Kidney (tissue), 14 donors: ENCODE data around the gene TBC1D9. TPM values are rescaled to one million over a fixed set of nuclear protein-coding genes. Genes with fewer than 3 reads are reported as not detected.

Experiments
- DNase-seq, 5 donors: peaks; one replicate each; pipeline ENCODE4 v3.0.0-alpha.2; 2013 to 2020
- FAIRE-seq: peaks from 2 replicates; lab custom pipeline; 2012; peaks lifted over from hg19 to GRCh38; lab: Jason Lieb, UNC
- H3K27ac ChIP-seq, 2 donors: one replicate each; pipeline ENCODE4 v1.7.0; 2013; ENCODE audit warnings: low read depth in 2 of 2, low read length in 2 of 2, inconsistent platforms in 1 of 2
- H3K27me3 ChIP-seq: one replicate; pipeline ENCODE4 v1.7.1; 2013; ENCODE audit warnings: low read length, inconsistent platforms; ENCODE audit not compliant: control insufficient read depth, insufficient read depth
- H3K36me3 ChIP-seq, 3 donors: one replicate each; pipeline versions ENCODE4 v1.7.0 to v1.7.1; 2013; ENCODE audit warnings: low read length in 3 of 3, control low read depth in 1 of 3, inconsistent platforms in 1 of 3; ENCODE audit not compliant: insufficient read depth in 3 of 3, control insufficient read depth in 2 of 3
- H3K4me1 ChIP-seq, 3 donors: one replicate each; pipeline versions ENCODE4 v1.7.0 to v1.7.1; 2013; ENCODE audit warnings: low read length in 3 of 3, inconsistent platforms in 1 of 3, low read depth in 1 of 3; ENCODE audit not compliant: control insufficient read depth in 2 of 3, insufficient read depth in 2 of 3
- H3K4me3 ChIP-seq, 3 donors: one replicate each; pipeline versions ENCODE4 v1.7.0 to v1.8.1; 2013; ENCODE audit warnings: low read length in 3 of 3, control low read depth in 1 of 3, inconsistent platforms in 1 of 3
- H3K9ac ChIP-seq, 3 donors: one replicate each; pipeline versions ENCODE4 v1.7.0 to v1.7.1; 2013; ENCODE audit warnings: low read length in 3 of 3, control low read depth in 1 of 3, inconsistent platforms in 1 of 3
- H3K9me3 ChIP-seq, 3 donors: one replicate each; pipeline versions ENCODE4 v1.7.0 to v1.7.1; 2013; ENCODE audit warnings: low read length in 3 of 3, control low read depth in 1 of 3, inconsistent platforms in 1 of 3; ENCODE audit not compliant: control insufficient read depth in 2 of 3, insufficient read depth in 1 of 3
- intact Hi-C: fragments of 100-400 bp; cut with DNase I; formaldehyde crosslinking; loops from one replicate; pipeline ENCODE4 v1.11.1; 2022
- polyA plus RNA-seq: library from polyadenylated mRNA; stranded (reverse); fragments of 350-450 nt; fragmentation: Illumina TruSeq; extraction: RNeasy Lipid Tissue Mini Kit (QIAGEN cat#74804); gene quantifications from one replicate; pipeline ENCODE4 v1.2.3, GENCODE V29; 2014; ENCODE audit warnings: low read depth, low replicate concordance; ENCODE audit not compliant: insufficient read depth
- total RNA-seq: library from RNA; stranded (reverse); fragmentation: NEBNext Ultra II Directional; extraction: Animal tissue kit (Norgen Biotek cat#: 25700); gene quantifications from one replicate; pipeline ENCODE4 v1.2.1, GENCODE V29; 2021
- TF ChIP-seq, protein P1 (sequence below): IDR thresholded peaks from 3 replicates; pipeline ENCODE4 v1.5.1; 2012; ENCODE audit warnings: mild to moderate bottlenecking, moderate library complexity, borderline replicate concordance; ENCODE audit not compliant: insufficient read depth; ENCODE audit errors: extremely low read depth
- donor health status: control.
- donor health status: control.
- donor health status: control.
- donor health status: control.
- donor health status: control.
- donor health status: DM: yes; HTN: yes; CAD: no.
- donor health status: Normal renal cell carcinoma (clear cell type).

The TBC1D9 gene
- total and polyA plus RNA-seq, 2 donors from 2014 or later, result 14.4 to 38.6 TPM

DNA sequence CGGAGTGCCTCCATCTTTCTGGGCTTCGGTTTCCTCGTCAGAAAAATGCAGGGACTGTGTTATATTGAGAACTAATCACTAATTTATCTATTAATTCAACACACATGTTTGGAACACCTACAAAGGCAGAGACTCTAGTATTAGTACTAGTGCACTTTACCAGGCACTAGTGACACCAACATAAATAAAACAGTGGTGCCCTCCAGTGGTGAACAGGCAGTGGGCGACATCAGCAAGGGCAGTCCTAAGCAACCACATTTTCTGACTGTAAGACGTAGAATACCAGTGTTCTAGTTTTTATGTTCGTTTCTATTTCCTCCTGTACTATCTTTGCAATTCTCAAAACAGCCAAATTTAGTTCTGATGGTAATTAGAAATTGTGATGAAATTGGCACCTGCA, 118.3 kb downstream of the TBC1D9 start:
- Histone ChIP-seq H3K4me1 (no peaks in the 10 kb centered on the region), H3K27me3 (no peaks in the 10 kb centered on the region), H3K9me3 (no peaks in the 10 kb centered on the region), H3K9ac (no peak overlapping the region), H3K4me3 (no peak overlapping the region), H3K27ac (no peak overlapping the region), H3K36me3 (peaks cover 0 to 8% (median 7%) of the 10 kb centered on the region in 3 donors)
- TF ChIP-seq, protein P1, sequence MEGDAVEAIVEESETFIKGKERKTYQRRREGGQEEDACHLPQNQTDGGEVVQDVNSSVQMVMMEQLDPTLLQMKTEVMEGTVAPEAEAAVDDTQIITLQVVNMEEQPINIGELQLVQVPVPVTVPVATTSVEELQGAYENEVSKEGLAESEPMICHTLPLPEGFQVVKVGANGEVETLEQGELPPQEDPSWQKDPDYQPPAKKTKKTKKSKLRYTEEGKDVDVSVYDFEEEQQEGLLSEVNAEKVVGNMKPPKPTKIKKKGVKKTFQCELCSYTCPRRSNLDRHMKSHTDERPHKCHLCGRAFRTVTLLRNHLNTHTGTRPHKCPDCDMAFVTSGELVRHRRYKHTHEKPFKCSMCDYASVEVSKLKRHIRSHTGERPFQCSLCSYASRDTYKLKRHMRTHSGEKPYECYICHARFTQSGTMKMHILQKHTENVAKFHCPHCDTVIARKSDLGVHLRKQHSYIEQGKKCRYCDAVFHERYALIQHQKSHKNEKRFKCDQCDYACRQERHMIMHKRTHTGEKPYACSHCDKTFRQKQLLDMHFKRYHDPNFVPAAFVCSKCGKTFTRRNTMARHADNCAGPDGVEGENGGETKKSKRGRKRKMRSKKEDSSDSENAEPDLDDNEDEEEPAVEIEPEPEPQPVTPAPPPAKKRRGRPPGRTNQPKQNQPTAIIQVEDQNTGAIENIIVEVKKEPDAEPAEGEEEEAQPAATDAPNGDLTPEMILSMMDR, result peak; percentile 57
- DNase-seq (no peak), FAIRE-seq (no peak)
- intact Hi-C loops, result no loop called here

DNA sequence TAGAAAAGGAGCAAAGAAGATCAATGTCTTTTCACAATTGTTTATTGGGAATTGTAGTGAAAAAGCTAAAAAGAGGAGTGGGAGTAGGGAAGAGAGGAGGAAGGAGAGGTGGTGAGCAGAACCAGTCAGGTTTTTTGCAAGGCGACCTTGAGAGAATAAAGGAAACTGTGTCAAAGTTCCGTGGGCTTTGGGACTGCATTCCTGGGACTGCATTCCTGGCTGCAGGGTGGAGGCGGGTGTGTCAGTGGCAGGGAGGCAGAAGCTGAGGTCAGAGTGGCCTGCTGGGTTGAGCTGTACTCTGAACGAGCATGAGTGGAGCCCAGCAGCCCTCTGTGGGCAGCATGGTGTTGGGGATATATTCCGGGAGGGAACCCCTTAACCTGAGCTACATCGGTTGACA, 120.6 kb downstream of the TBC1D9 start:
- peak overlapping the region; percentile 37 to 39 for H3K27ac ChIP-seq
- H3K9me3 ChIP-seq, result no peaks in the 10 kb centered on the region
- no peaks in the 10 kb centered on the region for H3K4me1 ChIP-seq
- intact Hi-C loops, result no loop called here
- H3K9ac ChIP-seq, result no peak overlapping the region
- H3K4me3 ChIP-seq, result no peak overlapping the region
- DNase-seq (peak; percentile 53 to 71 (median 70)), FAIRE-seq (no peak)
- H3K36me3 ChIP-seq, result peaks cover 0 to 11% (median 7%) of the 10 kb centered on the region in 3 donors
- TF ChIP-seq, protein P1, result no peak
- H3K27me3 ChIP-seq, result no peaks in the 10 kb centered on the region

DNA sequence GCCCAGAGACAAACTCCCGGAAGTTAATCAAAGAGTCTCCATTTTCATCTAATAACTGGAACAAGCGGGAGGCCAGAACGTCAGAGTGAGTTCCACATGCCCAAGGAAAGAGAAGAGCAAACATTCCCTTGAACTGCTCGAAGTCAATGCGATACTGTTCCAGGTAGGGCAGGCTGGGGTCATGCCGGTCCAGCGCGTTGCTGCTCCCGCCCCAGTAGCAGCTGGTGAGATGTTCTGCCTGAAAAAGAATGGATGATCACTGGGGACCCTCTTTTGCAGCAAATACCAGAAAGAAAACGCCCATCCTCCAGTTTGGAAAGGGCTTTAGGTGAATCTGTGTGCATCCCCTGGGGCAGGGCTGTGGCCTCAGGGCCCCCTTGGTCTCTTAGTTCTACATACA, 122.2 kb downstream of the TBC1D9 start:
- H3K27me3 ChIP-seq, result no peaks in the 10 kb centered on the region
- TF ChIP-seq, protein P1, result no peak
- H3K9ac ChIP-seq, result no peak overlapping the region
- DNase-seq (no peak), FAIRE-seq (no peak)
- no peaks in the 10 kb centered on the region for H3K9me3 ChIP-seq
- no peaks in the 10 kb centered on the region for H3K4me1 ChIP-seq
- H3K4me3 ChIP-seq, result no peak overlapping the region
- H3K27ac ChIP-seq, result no peak overlapping the region
- peaks cover 0 to 11% (median 10%) of the 10 kb centered on the region in 3 donors for H3K36me3 ChIP-seq
- intact Hi-C loops, result no loop called here

DNA sequence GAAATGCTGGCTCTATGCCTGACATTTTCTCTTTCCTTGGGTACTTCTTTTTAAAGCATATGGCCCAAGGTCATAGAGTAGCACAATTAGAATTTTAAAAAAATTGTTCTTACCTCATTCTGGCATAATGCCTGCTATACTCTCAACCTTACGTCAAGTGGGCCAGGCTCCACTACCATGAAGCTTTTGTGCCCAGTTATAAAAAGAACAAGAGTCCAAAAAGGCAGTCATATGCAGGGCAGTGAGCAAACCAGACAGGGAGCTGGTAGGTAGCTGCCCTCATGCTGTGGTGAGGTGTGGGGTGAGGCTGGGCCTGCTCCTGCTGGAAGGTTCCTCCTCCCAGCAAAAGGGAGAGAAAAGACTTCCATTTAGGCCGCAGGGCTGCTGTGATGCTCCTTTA, 123.1 kb downstream of the TBC1D9 start:
- FAIRE-seq, result no peak
- no peaks in the 10 kb centered on the region for H3K9me3 ChIP-seq
- no peak overlapping the region for H3K9ac ChIP-seq
- TF ChIP-seq, protein P1, result no peak
- no peaks in the 10 kb centered on the region for H3K27me3 ChIP-seq
- no peak overlapping the region for H3K27ac ChIP-seq
- H3K4me3 ChIP-seq, result no peak overlapping the region
- peaks cover 1 to 14% (median 10%) of the 10 kb centered on the region in 3 donors for H3K36me3 ChIP-seq
- DNase-seq, result no peak
- intact Hi-C loops, result no loop called here
- H3K4me1 ChIP-seq, result no peaks in the 10 kb centered on the region
